HepG2 (cell line): ENCODE data around the gene AFDN. TPM values are rescaled to one million over a fixed set of nuclear protein-coding genes. Genes with fewer than 3 reads are reported as not detected.

Experiments used
- BCL6 ChIP-seq: IDR thresholded peaks from 2 replicates; pipeline ENCODE4 v1.6.1; 2016; ENCODE audit warnings: missing genetic modification reagents, missing compliant biosample characterization
- HNF4A ChIP-seq: sonication (generic); formaldehyde crosslinking; IDR thresholded peaks from 2 replicates; pipeline ENCODE4 v1.4.0; 2020; ENCODE audit warnings: missing genetic modification reagents
- HOXD1 ChIP-seq: sonication (generic); formaldehyde crosslinking; IDR thresholded peaks from 2 replicates; pipeline ENCODE4 v1.5.0; 2020; ENCODE audit warnings: missing genetic modification reagents
- NFYC ChIP-seq: IDR thresholded peaks from 2 replicates; pipeline ENCODE4 v1.6.1; 2016; ENCODE audit warnings: missing genetic modification reagents, missing compliant biosample characterization
- PREB ChIP-seq: sonication (generic); formaldehyde crosslinking; IDR thresholded peaks from 2 replicates; pipeline ENCODE4 v1.4.0; 2020; ENCODE audit warnings: missing genetic modification reagents
- TEAD3 ChIP-seq: optimal IDR thresholded peaks from 2 replicates; pipeline ENCODE3; 2016; ENCODE audit warnings: borderline replicate concordance
- THRA ChIP-seq: sonication (generic); formaldehyde crosslinking; IDR thresholded peaks from 2 replicates; pipeline ENCODE4 v1.4.0; 2020; ENCODE audit warnings: missing genetic modification reagents, borderline replicate concordance
- YY1 ChIP-seq: IDR thresholded peaks from 2 replicates; pipeline ENCODE4 v1.6.1; 2011; ENCODE audit warnings: low read length, low read depth, moderate library complexity, mild to moderate bottlenecking; ENCODE audit not compliant: insufficient read depth, insufficient replicate concordance
- ZBTB7A ChIP-seq: sonication (generic); formaldehyde crosslinking; IDR thresholded peaks from 2 replicates; pipeline ENCODE4 v1.8.0; 2022; ENCODE audit warnings: mild to moderate bottlenecking, missing genetic modification reagents
- ZFY ChIP-seq: sonication (generic); formaldehyde crosslinking; IDR thresholded peaks from 2 replicates; pipeline ENCODE4 v1.4.0; 2020; ENCODE audit warnings: missing genetic modification reagents
- ZNF576 ChIP-seq: sonication (generic); formaldehyde crosslinking; IDR thresholded peaks from 2 replicates; pipeline ENCODE4 v1.4.0; 2020; ENCODE audit warnings: mild to moderate bottlenecking, missing genetic modification reagents
- ZNF652 ChIP-seq: IDR thresholded peaks from 2 replicates; pipeline ENCODE4 v1.6.1; 2016; ENCODE audit warnings: low read depth, borderline replicate concordance
- polyA plus RNA-seq, 8 experiments: library from polyadenylated mRNA; depleted of rRNA in 3 of 8; stranded (reverse) in 7 of 8; unstranded in 1 of 8; fragments of >200 nt; fragmentation: Illumina TruSeq in 4 of 8; extraction: Trizol in 4 of 8; gene quantifications; 2 replicates each; pipeline versions ENCODE4 v1.2.1 to v1.2.3, GENCODE V29; 2011 to 2016; ENCODE audit warnings: low read depth in 4 of 8, missing spikeins in 1 of 8, mixed read lengths in 1 of 8; ENCODE audit not compliant: insufficient read depth in 1 of 8
- total RNA-seq, 5 experiments: library from RNA; depleted of rRNA; stranded (reverse); fragments of >200 nt; fragmentation: Illumina TruSeq; extraction: Trizol; gene quantifications; 2 replicates each; pipeline ENCODE4 v1.2.3, GENCODE V29; 2016; ENCODE audit warnings: low read depth in 1 of 5
- TF ChIP-seq, protein P1 (sequence below): fragments of 450-650 bp; IDR thresholded peaks from 2 replicates; pipeline ENCODE4 v1.6.1; 2017; ENCODE audit warnings: mild to moderate bottlenecking

Gene AFDN
- total and polyA plus RNA-seq, 2 of the 13 experiments (the other 11 are each of a cell fraction or from before 2014, with no cell fraction given) = 136 to 151 TPM

DNA sequence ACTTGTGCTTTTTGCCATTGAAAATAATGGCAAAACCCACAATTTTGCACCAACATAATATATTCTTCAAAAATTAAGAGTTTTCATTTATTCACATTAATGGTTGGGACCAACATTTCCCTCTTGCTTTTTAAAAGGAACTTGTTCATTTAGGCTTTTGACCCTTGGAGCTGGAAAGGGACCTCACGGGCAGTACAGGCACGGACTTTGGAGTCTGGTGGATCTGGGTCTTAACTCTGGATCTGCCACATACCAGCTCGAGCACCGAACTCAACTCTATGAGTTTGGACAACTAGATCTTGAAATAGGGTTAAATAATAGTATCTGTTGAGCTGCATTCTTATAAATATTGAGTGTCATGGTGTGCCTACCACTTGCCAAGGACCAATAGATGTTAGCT is 37.2 kb downstream of the AFDN start (continued):
- TF ChIP-seq BCL6 (CRISPR knock-in tag) = no peak
- no peak for TF ChIP-seq NFYC (CRISPR knock-in tag)
- TF ChIP-seq ZNF576 (CRISPR knock-in tag) = no peak
- no peak for TF ChIP-seq ZFY (CRISPR knock-in tag)
- TF ChIP-seq THRA (CRISPR knock-in tag) = no peak
- TF ChIP-seq ZBTB7A (CRISPR knock-in tag) = no peak
- no peak for TF ChIP-seq HOXD1 (CRISPR knock-in tag)
- TF ChIP-seq, protein P1, sequence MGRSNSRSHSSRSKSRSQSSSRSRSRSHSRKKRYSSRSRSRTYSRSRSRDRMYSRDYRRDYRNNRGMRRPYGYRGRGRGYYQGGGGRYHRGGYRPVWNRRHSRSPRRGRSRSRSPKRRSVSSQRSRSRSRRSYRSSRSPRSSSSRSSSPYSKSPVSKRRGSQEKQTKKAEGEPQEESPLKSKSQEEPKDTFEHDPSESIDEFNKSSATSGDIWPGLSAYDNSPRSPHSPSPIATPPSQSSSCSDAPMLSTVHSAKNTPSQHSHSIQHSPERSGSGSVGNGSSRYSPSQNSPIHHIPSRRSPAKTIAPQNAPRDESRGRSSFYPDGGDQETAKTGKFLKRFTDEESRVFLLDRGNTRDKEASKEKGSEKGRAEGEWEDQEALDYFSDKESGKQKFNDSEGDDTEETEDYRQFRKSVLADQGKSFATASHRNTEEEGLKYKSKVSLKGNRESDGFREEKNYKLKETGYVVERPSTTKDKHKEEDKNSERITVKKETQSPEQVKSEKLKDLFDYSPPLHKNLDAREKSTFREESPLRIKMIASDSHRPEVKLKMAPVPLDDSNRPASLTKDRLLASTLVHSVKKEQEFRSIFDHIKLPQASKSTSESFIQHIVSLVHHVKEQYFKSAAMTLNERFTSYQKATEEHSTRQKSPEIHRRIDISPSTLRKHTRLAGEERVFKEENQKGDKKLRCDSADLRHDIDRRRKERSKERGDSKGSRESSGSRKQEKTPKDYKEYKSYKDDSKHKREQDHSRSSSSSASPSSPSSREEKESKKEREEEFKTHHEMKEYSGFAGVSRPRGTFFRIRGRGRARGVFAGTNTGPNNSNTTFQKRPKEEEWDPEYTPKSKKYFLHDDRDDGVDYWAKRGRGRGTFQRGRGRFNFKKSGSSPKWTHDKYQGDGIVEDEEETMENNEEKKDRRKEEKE = no peak
- TF ChIP-seq PREB (CRISPR knock-in tag) = no peak
- TF ChIP-seq TEAD3 (CRISPR knock-in tag) = peak; percentile 38
- peak; percentile 40; the same call in 1 of the 2 replicates for TF ChIP-seq ZNF652 (CRISPR knock-in tag)
- TF ChIP-seq HNF4A (CRISPR knock-in tag) = peak; percentile 60
- no peak for TF ChIP-seq YY1
